IPS-11a (cell line): ENCODE measurements around the gene PSRC1.

Source experiments
- H3K4me3 ChIP-seq: one replicate; pipeline ENCODE4 v1.5.1; 2013; ENCODE audit warnings: low read depth, low read length, control low read depth

Gene PSRC1

DNA sequence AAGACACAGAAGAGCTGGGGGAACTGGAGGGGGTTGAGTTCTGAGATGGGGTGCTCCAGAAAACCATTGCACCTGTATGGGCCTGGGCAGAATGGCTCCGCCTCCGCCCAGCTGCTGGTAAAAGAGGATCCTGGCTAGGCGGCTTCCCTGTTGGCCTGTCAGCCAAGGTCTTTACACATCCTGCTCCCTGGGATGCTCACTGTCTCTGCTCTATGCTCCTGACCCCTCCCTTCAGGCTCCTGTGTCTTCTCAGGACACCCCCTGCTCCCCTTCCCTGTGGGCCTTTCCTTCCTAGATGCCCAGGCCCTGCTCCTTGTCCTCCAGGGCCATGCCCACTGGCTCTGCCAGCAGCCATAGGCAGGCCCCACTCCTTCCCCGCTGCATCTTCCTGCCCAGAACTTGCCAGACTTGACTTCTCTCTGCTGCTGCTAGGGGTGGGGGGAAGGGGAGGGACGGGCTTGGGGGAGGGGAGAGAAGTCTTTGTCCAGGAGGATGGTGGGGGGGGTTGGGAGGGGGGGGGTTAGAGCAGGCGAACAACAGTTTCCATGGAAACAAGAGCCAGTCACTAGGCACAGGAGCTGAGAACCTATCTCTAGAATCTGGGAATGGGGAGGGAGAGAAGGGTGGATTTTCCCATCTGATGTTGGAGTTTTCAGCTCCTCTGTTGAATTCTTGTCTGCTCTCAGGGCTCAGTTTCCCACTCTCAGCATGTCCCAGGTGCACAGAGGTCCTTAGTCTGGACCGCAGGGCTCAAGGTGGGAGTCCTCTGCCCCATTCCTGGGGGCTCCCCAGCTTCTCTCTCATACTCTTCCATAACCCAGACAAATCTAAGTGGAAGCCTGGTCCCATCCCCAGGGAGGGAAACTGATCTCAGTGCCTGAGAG lies 23.0 kb downstream of the PSRC1 start:
- H3K4me3 ChIP-seq, result no peak overlapping the region

DNA sequence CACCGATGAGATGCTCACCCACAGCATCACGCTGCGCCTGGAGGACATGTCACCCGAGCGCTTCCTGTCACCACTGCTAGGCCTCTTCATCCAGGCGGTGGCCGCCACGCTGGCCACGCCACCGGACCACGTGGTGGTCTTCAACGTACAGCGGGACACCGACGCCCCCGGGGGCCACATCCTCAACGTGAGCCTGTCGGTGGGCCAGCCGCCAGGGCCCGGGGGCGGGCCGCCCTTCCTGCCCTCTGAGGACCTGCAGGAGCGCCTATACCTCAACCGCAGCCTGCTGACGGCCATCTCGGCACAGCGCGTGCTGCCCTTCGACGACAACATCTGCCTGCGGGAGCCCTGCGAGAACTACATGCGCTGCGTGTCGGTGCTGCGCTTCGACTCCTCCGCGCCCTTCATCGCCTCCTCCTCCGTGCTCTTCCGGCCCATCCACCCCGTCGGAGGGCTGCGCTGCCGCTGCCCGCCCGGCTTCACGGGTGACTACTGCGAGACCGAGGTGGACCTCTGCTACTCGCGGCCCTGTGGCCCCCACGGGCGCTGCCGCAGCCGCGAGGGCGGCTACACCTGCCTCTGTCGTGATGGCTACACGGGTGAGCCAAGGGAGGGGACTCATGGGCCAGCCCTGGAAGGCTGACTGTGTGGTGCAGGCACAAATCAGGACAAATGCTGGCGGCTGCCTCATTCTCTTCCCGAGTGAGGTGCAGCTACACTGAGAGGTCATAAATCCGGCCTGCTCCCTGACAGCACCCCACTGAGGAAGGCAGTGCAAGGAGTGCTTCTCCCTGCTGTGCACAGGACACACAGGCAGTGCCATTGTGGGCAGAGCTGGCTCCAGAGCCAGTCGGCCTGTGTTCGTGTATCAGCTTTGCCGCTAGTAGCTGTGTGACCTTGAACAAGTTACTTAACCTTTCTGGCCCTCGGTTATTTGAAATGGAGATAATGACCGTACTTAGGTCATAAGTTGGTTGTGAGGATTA lies 24.2 kb downstream of the PSRC1 start:
- no peak overlapping the region for H3K4me3 ChIP-seq

DNA sequence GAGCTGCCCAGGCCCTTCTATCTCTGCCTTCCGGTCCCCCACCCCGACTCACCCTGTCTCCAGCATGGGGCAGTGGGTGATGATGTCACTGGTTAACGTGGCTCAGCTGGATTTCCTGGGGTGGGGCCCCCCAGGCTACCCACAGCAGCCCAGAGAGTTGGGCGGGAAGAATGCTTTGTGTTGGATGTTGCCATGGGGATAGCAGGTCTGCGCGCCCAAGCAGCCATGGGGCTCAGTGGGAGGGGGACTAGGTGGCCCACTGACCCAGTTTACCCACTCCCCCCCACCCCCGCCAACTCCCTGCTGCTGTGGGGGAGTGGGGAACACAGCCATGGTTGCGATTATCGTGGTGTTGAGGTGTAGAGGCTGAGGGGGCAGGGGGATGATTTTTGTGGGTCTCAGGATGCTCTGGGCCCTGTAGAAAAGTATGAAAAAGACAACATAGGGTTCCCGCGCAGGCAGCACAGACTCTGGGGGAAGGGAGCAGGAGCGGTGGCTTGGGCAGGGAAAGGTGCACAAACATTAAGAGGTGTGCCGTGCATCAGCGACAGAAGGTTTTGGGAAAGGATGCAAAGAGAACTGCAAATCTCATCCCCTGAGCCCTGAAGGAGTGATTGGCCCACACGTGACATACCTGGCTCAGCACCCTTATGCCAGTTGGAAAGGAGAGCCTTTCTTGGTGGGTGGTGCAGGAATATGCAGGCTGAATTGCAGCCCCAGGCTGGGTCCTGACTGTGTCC lies 25.1 kb downstream of the PSRC1 start:
- no peak overlapping the region for H3K4me3 ChIP-seq

DNA sequence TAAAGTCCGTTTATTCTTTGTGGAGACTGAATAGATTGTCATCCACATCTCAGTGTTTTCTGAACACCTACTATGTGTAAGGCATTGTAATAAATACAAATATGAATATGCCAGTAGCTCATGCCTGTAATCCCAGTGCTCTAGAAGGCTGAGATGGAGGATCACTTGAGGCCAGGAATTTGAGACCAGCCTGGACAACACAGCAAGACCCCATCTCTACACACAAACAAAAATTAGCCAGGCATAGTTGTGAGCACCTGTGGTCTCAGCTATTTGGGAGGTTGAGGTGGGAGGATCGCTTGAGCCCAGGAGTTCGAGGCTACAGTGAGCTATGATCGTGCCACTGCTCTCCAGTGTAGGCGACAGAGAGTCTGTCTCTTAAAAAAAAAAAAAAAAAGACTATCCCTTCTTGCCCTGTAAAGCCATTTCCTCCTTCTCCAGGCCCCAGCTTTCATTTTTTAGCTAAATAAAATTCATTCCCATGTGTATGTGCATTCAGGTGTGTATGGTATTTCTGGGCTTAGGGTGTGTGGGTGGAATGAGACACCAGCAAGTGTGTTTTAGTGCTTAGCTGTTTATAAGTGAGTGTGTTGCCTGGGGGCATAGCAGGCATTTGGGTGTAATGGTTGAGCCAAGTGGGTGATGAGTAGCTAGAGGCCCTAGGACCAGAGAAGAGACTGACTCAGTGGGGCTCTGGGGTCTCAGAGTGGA lies 25.8 kb downstream of the PSRC1 start:
- no peak overlapping the region for H3K4me3 ChIP-seq

DNA sequence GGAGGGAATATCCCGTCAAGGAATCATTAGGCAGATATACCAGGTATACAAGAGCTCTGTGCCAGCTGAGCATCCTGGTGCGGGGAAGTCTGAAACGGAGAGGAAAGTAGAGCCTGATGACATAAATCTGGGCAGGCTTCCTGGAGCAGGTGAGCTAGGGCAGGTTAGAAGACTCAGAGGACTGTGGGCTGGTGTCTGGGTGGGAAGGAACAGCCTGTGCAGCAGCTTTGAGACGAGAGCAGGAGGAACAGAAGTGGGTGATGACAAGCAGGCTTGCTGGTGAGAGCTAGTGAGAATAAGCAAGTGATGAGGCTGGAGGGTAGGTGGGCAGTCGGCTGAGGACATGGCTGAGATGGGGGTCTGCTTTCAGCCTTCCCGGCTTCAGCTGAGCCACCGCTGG lies 26.9 kb downstream of the PSRC1 start:
- H3K4me3 ChIP-seq, result no peak overlapping the region

DNA sequence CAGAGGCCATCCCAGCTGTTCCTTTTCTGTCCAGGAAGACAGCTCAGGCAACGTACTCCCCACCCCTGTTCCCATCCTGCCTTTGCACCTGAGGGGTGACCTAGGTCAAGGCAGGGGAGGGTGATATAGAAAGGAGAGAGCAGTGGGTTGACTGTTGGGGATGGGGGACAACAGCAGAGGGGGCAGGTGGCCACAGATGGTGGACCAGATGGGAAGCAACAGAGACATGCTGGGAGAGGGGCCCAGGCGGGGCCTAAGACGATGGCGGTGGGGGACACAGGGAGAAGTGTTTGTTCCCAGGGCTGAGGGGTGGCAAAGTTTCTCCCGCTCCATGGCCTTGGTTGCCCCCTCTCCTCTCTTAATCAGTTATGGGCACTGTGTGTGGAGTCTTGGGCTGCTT lies 27.3 kb downstream of the PSRC1 start:
- H3K4me3 ChIP-seq, result no peak overlapping the region

DNA sequence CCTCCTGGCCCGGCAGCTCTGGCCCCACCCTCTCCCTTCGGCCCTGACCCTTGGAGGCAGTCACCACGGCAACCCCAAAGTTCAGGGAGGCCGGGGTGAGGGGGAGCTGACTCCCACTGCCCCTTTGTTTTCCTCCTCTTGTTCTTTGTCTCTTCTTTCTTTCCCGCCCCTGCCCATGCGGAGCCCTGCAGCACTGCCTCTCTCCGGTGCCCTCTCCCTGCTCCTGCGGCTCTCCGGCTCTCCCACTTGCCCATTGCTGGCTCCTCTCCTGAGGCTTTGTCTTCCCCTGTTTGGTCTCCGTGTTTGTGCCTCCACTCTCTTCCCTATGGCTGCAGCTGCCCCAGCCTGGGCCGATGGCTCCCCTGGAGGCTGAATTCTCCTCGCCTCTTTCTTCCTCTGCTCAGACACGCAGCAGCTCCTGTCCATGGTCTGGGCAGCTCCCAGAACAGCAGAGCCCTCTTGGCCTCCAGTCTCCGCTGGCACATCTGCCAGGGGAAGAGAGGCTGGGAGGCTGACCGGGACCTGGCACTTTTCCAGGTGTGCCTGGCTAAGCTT lies 27.8 kb downstream of the PSRC1 start:
- no peak overlapping the region for H3K4me3 ChIP-seq

DNA sequence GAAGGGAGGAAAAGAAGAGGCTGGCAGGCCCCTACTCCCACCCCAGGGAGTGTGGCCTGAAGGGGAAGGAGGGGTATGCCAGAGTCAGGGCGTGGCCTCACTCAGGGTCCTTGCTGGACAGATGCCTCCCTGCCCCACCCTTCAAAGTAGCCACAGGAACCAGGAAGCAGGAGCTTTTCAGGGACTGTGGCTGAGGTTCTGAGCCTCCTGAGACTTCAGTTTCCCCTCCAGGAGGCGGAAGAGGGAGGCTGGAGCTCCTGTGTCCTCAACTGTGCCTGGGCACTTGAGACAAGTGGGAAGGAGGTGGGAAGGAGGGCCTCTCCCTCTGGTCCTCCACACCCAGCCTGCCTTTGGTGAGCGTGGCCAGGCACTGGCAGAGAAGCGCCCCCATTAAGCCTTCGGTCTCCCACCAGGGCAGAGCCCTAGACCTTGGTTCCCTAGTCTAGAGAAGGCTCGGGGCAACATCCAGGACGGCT lies 28.3 kb downstream of the PSRC1 start:
- no peak overlapping the region for H3K4me3 ChIP-seq

DNA sequence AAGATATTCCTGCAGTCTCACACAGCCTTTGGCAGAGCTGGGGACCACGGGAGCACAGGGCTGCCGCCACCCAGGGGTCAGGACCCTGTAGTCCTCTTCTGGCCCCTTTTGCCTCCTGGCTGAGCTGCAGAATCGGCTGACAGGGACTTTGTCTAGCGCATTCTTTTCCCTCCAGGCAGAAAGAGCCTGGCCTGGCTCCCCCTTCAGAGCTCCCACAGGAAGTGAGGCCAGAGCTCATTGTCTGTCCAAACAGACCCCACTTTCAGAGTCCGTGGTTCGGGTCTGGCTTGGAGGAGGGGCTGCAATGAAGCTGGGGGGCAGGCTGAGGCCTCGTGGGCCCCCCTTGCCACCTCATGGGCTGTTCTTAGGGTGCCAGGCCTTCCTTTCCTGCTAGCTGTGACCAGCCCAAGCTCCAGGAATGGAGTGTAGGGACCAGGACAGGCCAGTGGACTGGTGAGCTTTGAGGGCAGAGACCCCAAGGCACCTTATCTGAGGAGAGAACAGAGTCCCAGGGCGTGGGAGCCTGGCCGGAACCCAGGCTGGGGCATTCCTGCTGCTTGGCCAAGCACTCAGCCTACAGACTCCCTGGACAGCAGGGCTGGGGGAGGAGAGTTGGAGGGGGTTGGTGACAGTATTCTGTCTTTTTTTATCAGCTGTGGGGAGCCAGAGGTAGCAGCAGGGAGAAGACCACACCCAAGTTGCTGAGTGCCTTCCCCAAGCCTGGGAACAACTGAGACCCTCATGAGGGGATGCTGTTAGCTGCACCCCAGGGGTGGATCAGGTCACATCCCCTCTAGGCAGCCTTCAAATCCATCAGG lies 28.9 kb downstream of the PSRC1 start:
- no peak overlapping the region for H3K4me3 ChIP-seq

DNA sequence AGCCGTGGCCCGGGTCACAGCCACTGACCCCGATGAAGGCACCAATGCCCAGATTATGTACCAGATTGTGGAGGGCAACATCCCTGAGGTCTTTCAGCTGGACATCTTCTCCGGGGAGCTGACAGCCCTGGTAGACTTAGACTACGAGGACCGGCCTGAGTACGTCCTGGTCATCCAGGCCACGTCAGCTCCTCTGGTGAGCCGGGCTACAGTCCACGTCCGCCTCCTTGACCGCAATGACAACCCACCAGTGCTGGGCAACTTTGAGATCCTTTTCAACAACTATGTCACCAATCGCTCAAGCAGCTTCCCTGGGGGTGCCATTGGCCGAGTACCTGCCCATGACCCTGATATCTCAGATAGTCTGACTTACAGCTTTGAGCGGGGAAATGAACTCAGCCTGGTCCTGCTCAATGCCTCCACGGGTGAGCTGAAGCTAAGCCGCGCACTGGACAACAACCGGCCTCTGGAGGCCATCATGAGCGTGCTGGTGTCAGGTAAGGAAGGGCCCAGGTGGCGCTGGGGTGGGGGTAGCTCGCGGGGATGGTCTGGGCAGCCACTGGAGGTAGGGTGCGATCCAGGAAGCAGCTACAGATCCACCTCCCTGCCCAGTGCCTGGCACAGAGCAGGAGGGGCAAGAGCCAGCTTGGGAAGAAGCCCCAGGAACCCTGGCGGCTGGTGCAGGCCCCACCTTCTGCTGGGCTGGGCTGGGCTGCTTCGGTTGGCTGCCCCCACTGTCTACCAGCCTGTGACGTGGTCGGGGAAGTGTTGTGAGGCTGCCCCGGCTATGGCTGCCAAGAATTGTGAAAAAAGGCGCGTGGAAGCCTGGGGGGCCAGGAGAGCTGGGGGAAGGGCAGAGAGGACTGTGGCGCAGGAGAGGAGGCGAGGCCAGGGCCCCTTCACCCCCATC lies 29.8 kb downstream of the PSRC1 start:
- no peak overlapping the region for H3K4me3 ChIP-seq

DNA sequence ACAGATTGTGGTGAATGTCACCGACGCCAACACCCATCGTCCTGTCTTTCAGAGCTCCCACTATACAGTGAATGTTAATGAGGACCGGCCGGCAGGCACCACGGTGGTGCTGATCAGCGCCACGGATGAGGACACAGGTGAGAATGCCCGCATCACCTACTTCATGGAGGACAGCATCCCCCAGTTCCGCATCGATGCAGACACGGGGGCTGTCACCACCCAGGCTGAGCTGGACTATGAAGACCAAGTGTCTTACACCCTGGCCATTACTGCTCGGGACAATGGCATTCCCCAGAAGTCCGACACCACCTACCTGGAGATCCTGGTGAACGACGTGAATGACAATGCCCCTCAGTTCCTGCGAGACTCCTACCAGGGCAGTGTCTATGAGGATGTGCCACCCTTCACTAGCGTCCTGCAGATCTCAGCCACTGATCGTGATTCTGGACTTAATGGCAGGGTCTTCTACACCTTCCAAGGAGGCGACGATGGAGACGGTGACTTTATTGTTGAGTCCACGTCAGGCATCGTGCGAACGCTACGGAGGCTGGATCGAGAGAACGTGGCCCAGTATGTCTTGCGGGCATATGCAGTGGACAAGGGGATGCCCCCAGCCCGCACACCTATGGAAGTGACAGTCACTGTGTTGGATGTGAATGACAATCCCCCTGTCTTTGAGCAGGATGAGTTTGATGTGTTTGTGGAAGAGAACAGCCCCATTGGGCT lies 30.6 kb downstream of the PSRC1 start:
- H3K4me3 ChIP-seq, result no peak overlapping the region

DNA sequence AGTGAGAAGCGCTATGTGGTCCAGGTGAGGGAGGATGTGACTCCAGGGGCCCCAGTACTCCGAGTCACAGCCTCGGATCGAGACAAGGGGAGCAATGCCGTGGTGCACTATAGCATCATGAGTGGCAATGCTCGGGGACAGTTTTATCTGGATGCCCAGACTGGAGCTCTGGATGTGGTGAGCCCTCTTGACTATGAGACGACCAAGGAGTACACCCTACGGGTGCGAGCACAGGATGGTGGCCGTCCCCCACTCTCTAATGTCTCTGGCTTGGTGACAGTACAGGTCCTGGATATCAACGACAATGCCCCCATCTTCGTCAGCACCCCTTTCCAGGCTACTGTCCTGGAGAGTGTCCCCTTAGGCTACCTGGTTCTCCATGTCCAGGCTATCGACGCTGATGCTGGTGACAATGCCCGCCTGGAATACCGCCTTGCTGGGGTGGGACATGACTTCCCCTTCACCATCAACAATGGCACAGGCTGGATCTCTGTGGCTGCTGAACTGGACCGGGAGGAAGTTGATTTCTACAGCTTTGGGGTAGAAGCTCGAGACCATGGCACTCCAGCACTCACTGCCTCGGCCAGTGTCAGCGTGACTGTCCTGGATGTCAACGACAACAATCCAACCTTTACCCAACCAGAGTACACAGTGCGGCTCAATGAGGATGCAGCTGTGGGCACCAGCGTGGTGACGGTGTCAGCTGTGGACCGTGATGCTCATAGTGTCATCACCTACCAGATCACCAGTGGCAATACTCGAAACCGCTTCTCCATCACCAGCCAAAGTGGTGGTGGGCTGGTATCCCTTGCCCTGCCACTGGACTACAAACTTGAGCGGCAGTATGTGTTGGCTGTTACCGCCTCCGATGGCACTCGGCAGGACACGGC lies 31.4 kb downstream of the PSRC1 start:
- H3K4me3 ChIP-seq, result no peak overlapping the region

DNA sequence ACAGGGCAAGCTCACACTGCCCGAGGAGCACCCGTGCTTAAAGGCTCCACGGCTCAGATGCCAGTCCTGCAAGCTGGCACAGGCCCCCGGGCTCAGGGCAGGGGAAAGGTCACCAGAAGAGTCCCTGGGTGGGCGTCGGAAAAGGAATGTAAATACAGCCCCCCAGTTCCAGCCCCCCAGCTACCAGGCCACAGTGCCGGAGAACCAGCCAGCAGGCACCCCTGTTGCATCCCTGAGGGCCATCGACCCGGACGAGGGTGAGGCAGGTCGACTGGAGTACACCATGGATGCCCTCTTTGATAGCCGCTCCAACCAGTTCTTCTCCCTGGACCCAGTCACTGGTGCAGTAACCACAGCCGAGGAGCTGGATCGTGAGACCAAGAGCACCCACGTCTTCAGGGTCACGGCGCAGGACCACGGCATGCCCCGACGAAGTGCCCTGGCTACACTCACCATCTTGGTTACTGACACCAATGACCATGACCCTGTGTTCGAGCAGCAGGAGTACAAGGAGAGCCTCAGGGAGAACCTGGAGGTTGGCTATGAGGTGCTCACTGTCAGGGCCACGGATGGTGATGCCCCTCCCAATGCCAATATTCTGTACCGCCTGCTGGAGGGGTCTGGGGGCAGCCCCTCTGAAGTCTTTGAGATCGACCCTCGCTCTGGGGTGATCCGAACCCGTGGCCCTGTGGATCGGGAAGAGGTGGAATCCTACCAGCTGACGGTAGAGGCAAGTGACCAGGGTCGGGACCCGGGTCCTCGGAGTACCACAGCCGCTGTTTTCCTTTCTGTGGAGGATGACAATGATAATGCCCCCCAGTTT lies 32.3 kb downstream of the PSRC1 start:
- H3K4me3 ChIP-seq, result peak overlapping the region; percentile 35

DNA sequence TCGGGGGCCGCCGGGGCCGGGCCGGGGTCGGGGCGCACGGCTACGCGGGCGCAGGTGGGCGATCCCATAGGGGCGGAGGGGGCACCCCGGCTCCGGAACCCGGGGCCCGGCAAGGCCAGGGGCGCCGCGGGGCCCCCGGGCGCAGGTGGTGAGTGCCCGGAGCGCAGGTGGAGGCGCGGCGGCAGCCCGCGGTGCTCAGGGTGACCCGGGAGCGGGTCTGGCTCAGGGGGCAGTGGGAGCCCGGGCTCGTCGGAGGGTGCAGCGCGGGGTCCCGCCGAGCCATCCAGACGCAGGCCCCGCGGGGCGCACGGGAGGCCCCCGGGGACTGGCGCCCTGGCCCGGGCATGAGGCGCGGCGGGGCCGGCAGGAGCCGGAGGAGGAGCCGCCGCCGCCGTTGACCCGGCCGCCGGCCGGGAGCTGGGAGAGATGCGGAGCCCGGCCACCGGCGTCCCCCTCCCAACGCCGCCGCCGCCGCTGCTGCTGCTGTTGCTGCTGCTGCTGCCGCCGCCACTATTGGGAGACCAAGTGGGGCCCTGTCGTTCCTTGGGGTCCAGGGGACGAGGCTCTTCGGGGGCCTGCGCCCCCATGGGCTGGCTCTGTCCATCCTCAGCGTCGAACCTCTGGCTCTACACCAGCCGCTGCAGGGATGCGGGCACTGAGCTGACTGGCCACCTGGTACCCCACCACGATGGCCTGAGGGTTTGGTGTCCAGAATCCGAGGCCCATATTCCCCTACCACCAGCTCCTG lies 33.1 kb downstream of the PSRC1 start:
- peak overlapping the region; percentile 35 for H3K4me3 ChIP-seq
